ENCODE results near the gene FLRT2.

FLRT2 gene

GRCh38 chr14:85596562-85596961 lies 66.6 kb downstream of the FLRT2 start:
- DNase-seq (ENCODE audit: low read depth in 2 of 2), result no peak

GRCh38 chr14:85597701-85598100 lies 67.8 kb downstream of the FLRT2 start:
- DNase-seq (ENCODE audit: low read depth in 2 of 2), result no peak

- DNase-seq (ENCODE audit: low read depth in 2 of 2), result no peak
Measured at GRCh38 chr14:85599939-85600338, 70.0 kb downstream of the FLRT2 start.

GRCh38 chr14:85601246-85601645 lies 71.3 kb downstream of the FLRT2 start:
- DNase-seq (ENCODE audit: low read depth in 2 of 2), result no peak

GRCh38 chr14:85601690-85602089 lies 71.7 kb downstream of the FLRT2 start:
- no peak for DNase-seq (ENCODE audit: low read depth in 2 of 2)

GRCh38 chr14:85602345-85602744 lies 72.4 kb downstream of the FLRT2 start:
- DNase-seq (ENCODE audit: low read depth in 2 of 2), result no peak

- DNase-seq (ENCODE audit: low read depth in 2 of 2), result no peak
Measured at GRCh38 chr14:85604021-85604420, 74.1 kb downstream of the FLRT2 start.

GRCh38 chr14:85604714-85605113 lies 74.8 kb downstream of the FLRT2 start:
- no peak for DNase-seq (ENCODE audit: low read depth in 2 of 2)

- no peak for DNase-seq (ENCODE audit: low read depth in 2 of 2)
Measured at GRCh38 chr14:85607651-85608081, 77.7 kb downstream of the FLRT2 start.

GRCh38 chr14:85613496-85613895 lies 83.6 kb downstream of the FLRT2 start:
- no peak for DNase-seq (ENCODE audit: low read depth in 2 of 2)

GRCh38 chr14:85616386-85616885 lies 86.5 kb downstream of the FLRT2 start:
- no peak for DNase-seq (ENCODE audit: low read depth in 2 of 2)

GRCh38 chr14:85616886-85617285 lies 86.9 kb downstream of the FLRT2 start:
- DNase-seq (ENCODE audit: low read depth in 2 of 2), result no peak

- no peak for DNase-seq (ENCODE audit: low read depth in 2 of 2)
Measured at GRCh38 chr14:85617791-85618190, 87.8 kb downstream of the FLRT2 start.

- no peak for DNase-seq (ENCODE audit: low read depth in 2 of 2)
Measured at GRCh38 chr14:85618390-85618789, 88.4 kb downstream of the FLRT2 start.

- no peak for DNase-seq (ENCODE audit: low read depth in 2 of 2)
Measured at GRCh38 chr14:85618978-85619377, 89.0 kb downstream of the FLRT2 start.

- DNase-seq (ENCODE audit: low read depth in 2 of 2), result no peak
Measured at GRCh38 chr14:85619851-85620250, 89.9 kb downstream of the FLRT2 start.

- DNase-seq (ENCODE audit: low read depth in 2 of 2), result no peak
Measured at GRCh38 chr14:85620947-85621346, 91.0 kb downstream of the FLRT2 start.

GRCh38 chr14:85622106-85622505 lies 92.2 kb downstream of the FLRT2 start:
- DNase-seq (ENCODE audit: low read depth in 2 of 2), result no peak

GRCh38 chr14:85622986-85623685 lies 93.2 kb downstream of the FLRT2 start:
- DNase-seq (ENCODE audit: low read depth in 2 of 2), result no peak

GRCh38 chr14:85625925-85626585 lies 96.1 kb downstream of the FLRT2 start:
- DNase-seq (ENCODE audit: low read depth in 2 of 2), result no peak

- no peak for DNase-seq (ENCODE audit: low read depth in 2 of 2)
Measured at GRCh38 chr14:85634205-85634604, 104.3 kb downstream of the FLRT2 start.

- no peak for DNase-seq (ENCODE audit: low read depth in 2 of 2)
Measured at GRCh38 chr14:85644211-85644610, 114.3 kb downstream of the FLRT2 start.

- no peak for DNase-seq (ENCODE audit: low read depth in 2 of 2)
Measured at GRCh38 chr14:85653029-85653428, 123.1 kb downstream of the FLRT2 start.

Data from stimulated activated CD8-positive, alpha-beta memory T cell treated with anti-CD3 and anti-CD28 coated beads, Interleukin-7, amount 100 ng/mL, for 1 hour (primary cell).